ENCODE measurements around the gene SETDB2.
A peak's percentile ranks its signal among the peaks of the same experiment; 100 is the strongest.

Gene SETDB2

GRCh38 chr13:49497272-49497671 is 53.2 kb downstream of the SETDB2 start:
- no peaks in the 10 kb centered on the region for H3K9me3 ChIP-seq (ENCODE audit: control insufficient read depth, insufficient read depth, low read length)

GRCh38 chr13:49498206-49498605 is 54.1 kb downstream of the SETDB2 start:
- Histone ChIP-seq H3K9me2 (replicated peaks; ENCODE audit: control insufficient read depth, low read length) (no peaks in the 10 kb centered on the region), H3K27me3 (ENCODE audit: control insufficient read depth, low read length) (no peaks in the 10 kb centered on the region), H3K4me1 (ENCODE audit: control insufficient read depth, low read length) (peaks cover 38% of the 10 kb centered on the region), H3K36me3 (ENCODE audit: control insufficient read depth, low read length) (peaks cover 6% of the 10 kb centered on the region), H3K79me2 (ENCODE audit: control insufficient read depth, low read length) (no peaks in the 10 kb centered on the region), H3K4me2 (ENCODE audit: low read length) (no peak overlapping the region), H3K27ac (ENCODE audit: low read depth, low read length) (no peak overlapping the region), H4K20me1 (ENCODE audit: control insufficient read depth, insufficient read depth, low read depth, low read length) (no peaks in the 10 kb centered on the region), H3F3A (ENCODE audit: control insufficient read depth, insufficient read depth) (peaks cover 20% of the 10 kb centered on the region), H3K9me3 (ENCODE audit: control insufficient read depth, insufficient read depth, low read length) (no peaks in the 10 kb centered on the region), H3K4me3 (ENCODE audit: low read length) (no peak overlapping the region)
- TF ChIP-seq CTCF (IDR thresholded peaks at IDR 0.05; ENCODE audit: low read depth, low read length, poor library complexity, severe bottlenecking) (no peak), EZH2phosphoT487 (IDR thresholded peaks at IDR 0.05; ENCODE audit: borderline replicate concordance, low read length) (no peak)

More at GRCh38 chr13:49497272-49497671, 53.2 kb downstream of the SETDB2 start:
- Histone ChIP-seq H4K20me1 (ENCODE audit: control insufficient read depth, insufficient read depth, low read depth, low read length) (no peaks in the 10 kb centered on the region), H3F3A (ENCODE audit: control insufficient read depth, insufficient read depth) (peaks cover 22% of the 10 kb centered on the region), H3K4me1 (ENCODE audit: control insufficient read depth, low read length) (peaks cover 40% of the 10 kb centered on the region), H3K79me2 (ENCODE audit: control insufficient read depth, low read length) (no peaks in the 10 kb centered on the region), H3K36me3 (ENCODE audit: control insufficient read depth, low read length) (peaks cover 14% of the 10 kb centered on the region), H3K4me2 (ENCODE audit: low read length) (peak overlapping the region; percentile 91), H3K4me3 (ENCODE audit: low read length) (no peak overlapping the region), H3K27me3 (ENCODE audit: control insufficient read depth, low read length) (no peaks in the 10 kb centered on the region), H3K9me2 (replicated peaks; ENCODE audit: control insufficient read depth, low read length) (no peaks in the 10 kb centered on the region), H3K27ac (ENCODE audit: low read depth, low read length) (no peak overlapping the region)
- TF ChIP-seq EZH2phosphoT487 (IDR thresholded peaks at IDR 0.05; ENCODE audit: borderline replicate concordance, low read length) (no peak), CTCF (IDR thresholded peaks at IDR 0.05; ENCODE audit: low read depth, low read length, poor library complexity, severe bottlenecking) (no peak)

- Histone ChIP-seq H3K9me2 (replicated peaks; ENCODE audit: control insufficient read depth, low read length) (no peaks in the 10 kb centered on the region), H3K9me3 (ENCODE audit: control insufficient read depth, insufficient read depth, low read length) (no peaks in the 10 kb centered on the region), H3F3A (ENCODE audit: control insufficient read depth, insufficient read depth) (peaks cover 21% of the 10 kb centered on the region), H3K79me2 (ENCODE audit: control insufficient read depth, low read length) (no peaks in the 10 kb centered on the region), H3K27me3 (ENCODE audit: control insufficient read depth, low read length) (no peaks in the 10 kb centered on the region), H3K4me3 (ENCODE audit: low read length) (no peak overlapping the region), H4K20me1 (ENCODE audit: control insufficient read depth, insufficient read depth, low read depth, low read length) (no peaks in the 10 kb centered on the region), H3K4me1 (ENCODE audit: control insufficient read depth, low read length) (peaks cover 21% of the 10 kb centered on the region), H3K36me3 (ENCODE audit: control insufficient read depth, low read length) (peaks cover 6% of the 10 kb centered on the region), H3K27ac (ENCODE audit: low read depth, low read length) (no peak overlapping the region), H3K4me2 (ENCODE audit: low read length) (no peak overlapping the region)
- TF ChIP-seq EZH2phosphoT487 (IDR thresholded peaks at IDR 0.05; ENCODE audit: borderline replicate concordance, low read length) (no peak), CTCF (IDR thresholded peaks at IDR 0.05; ENCODE audit: low read depth, low read length, poor library complexity, severe bottlenecking) (no peak)
Measured at GRCh38 chr13:49499889-49500660, 56.0 kb downstream of the SETDB2 start.

Data from DOHH2 (cell line).